ENCODE measurements around the gene ANKFN1.
A peak's percentile ranks its signal among the peaks of the same experiment; 100 is the strongest.

ANKFN1 gene

GRCh38 chr17:56291226-56291805 lies 138.0 kb downstream of the ANKFN1 start:
- DNase-seq: no peak

GRCh38 chr17:56292010-56292409 lies 138.7 kb downstream of the ANKFN1 start:
- no peak for DNase-seq

- peak in 1 of 2 donors; percentile 4 for DNase-seq
These were observed 139.3 kb downstream of the ANKFN1 start for GRCh38 chr17:56292578-56292977.

GRCh38 chr17:56297184-56297583 lies 143.9 kb downstream of the ANKFN1 start:
- DNase-seq: peak in 1 of 2 donors; percentile 27

- no peak for DNase-seq
These were observed 145.6 kb downstream of the ANKFN1 start for GRCh38 chr17:56298846-56299245.

- DNase-seq: no peak
These were observed 146.9 kb downstream of the ANKFN1 start for GRCh38 chr17:56300144-56300543.

- DNase-seq: no peak
These were observed 151.7 kb downstream of the ANKFN1 start for GRCh38 chr17:56305007-56305406.

GRCh38 chr17:56309897-56310296 lies 156.6 kb downstream of the ANKFN1 start:
- no peak for DNase-seq

GRCh38 chr17:56310782-56311181 lies 157.5 kb downstream of the ANKFN1 start:
- DNase-seq: no peak

- DNase-seq: no peak
These were observed 159.9 kb downstream of the ANKFN1 start for GRCh38 chr17:56313201-56313600.

GRCh38 chr17:56314026-56314425 lies 160.8 kb downstream of the ANKFN1 start:
- DNase-seq: no peak

GRCh38 chr17:56314984-56315602 lies 161.8 kb downstream of the ANKFN1 start:
- DNase-seq: no peak

GRCh38 chr17:56316604-56317003 lies 163.3 kb downstream of the ANKFN1 start:
- no peak for DNase-seq

- no peak for DNase-seq
These were observed 164.3 kb downstream of the ANKFN1 start for GRCh38 chr17:56317351-56318208.

GRCh38 chr17:56319531-56319930 lies 166.3 kb downstream of the ANKFN1 start:
- DNase-seq: no peak

GRCh38 chr17:56320443-56320842 lies 167.2 kb downstream of the ANKFN1 start:
- no peak for DNase-seq

- no peak for DNase-seq
These were observed 169.7 kb downstream of the ANKFN1 start for GRCh38 chr17:56322991-56323390.

GRCh38 chr17:56324676-56325075 lies 171.4 kb downstream of the ANKFN1 start:
- no peak for DNase-seq

GRCh38 chr17:56325313-56326000 lies 172.2 kb downstream of the ANKFN1 start:
- no peak for DNase-seq

GRCh38 chr17:56326001-56326359 lies 172.7 kb downstream of the ANKFN1 start:
- DNase-seq: no peak

- no peak for DNase-seq
These were observed 194.4 kb downstream of the ANKFN1 start for GRCh38 chr17:56347639-56348038.

GRCh38 chr17:56350592-56350991 lies 197.3 kb downstream of the ANKFN1 start:
- no peak for DNase-seq

- DNase-seq: no peak
These were observed 198.4 kb downstream of the ANKFN1 start for GRCh38 chr17:56351675-56352074.

GRCh38 chr17:56358651-56359050 lies 205.4 kb downstream of the ANKFN1 start:
- no peak for DNase-seq

Data from stimulated activated CD4-positive, alpha-beta T cell treated with anti-CD3 and anti-CD28 coated beads, Interleukin-2, amount 100 ng/mL, for 24 hours (primary cell).